H9 (cell line): ENCODE measurements around the gene C1QB. TPM values are rescaled to one million over a fixed set of nuclear protein-coding genes. Genes with fewer than 3 reads are reported as not detected.

ENCODE experiments used
- DNase-seq: peaks from one replicate; pipeline ENCODE4 v3.0.0-alpha.2; 2017
- H2AFZ ChIP-seq: one replicate; pipeline ENCODE4 v1.6.1; 2013; ENCODE audit warnings: mild to moderate bottlenecking, low read length, control low read depth, moderate library complexity
- H2AK5ac ChIP-seq: 2 replicates; pipeline ENCODE4 v1.6.1; 2013; ENCODE audit warnings: low read length, control low read depth, mixed read lengths; ENCODE audit not compliant: insufficient read length
- H2BK120ac ChIP-seq: one replicate; pipeline ENCODE4 v1.6.1; 2013; ENCODE audit warnings: low read depth, mild to moderate bottlenecking, low read length, control low read depth, inconsistent platforms; ENCODE audit not compliant: poor library complexity, severe bottlenecking
- H2BK12ac ChIP-seq: 2 replicates; pipeline ENCODE4 v1.6.1; 2013; ENCODE audit warnings: low read length, control low read depth, mixed read lengths, low read depth; ENCODE audit not compliant: insufficient read length
- H2BK15ac ChIP-seq: 2 replicates; pipeline ENCODE4 v1.6.1; 2013; ENCODE audit warnings: low read depth, low read length, control low read depth
- H2BK20ac ChIP-seq: one replicate; pipeline ENCODE4 v1.6.1; 2013; ENCODE audit warnings: low read depth, mild to moderate bottlenecking, low read length, control low read depth, inconsistent platforms; ENCODE audit not compliant: poor library complexity, severe bottlenecking
- H2BK5ac ChIP-seq: 2 replicates; pipeline ENCODE4 v1.6.1; 2013; ENCODE audit warnings: low read length, control low read depth, mixed read lengths; ENCODE audit not compliant: insufficient read length
- H3K14ac ChIP-seq: 2 replicates; pipeline ENCODE4 v1.6.1; 2013; ENCODE audit warnings: low read length, control low read depth; ENCODE audit not compliant: insufficient read depth
- H3K18ac ChIP-seq: 2 replicates; pipeline ENCODE4 v1.6.1; 2013; ENCODE audit warnings: low read depth, mild to moderate bottlenecking, mixed read lengths, low read length, control low read depth; ENCODE audit not compliant: insufficient read length
- H3K23ac ChIP-seq: 2 replicates; pipeline ENCODE4 v1.6.1; 2013; ENCODE audit warnings: low read length, control low read depth, mixed read lengths, low read depth; ENCODE audit not compliant: insufficient read length
- H3K23me2 ChIP-seq: 2 replicates; pipeline ENCODE4 v1.6.1; 2013; ENCODE audit warnings: low read depth, mild to moderate bottlenecking, mixed read lengths, low read length, control low read depth; ENCODE audit not compliant: insufficient read length, poor library complexity, severe bottlenecking
- H3K27ac ChIP-seq: 2 replicates; pipeline ENCODE4 v1.5.1; 2013; ENCODE audit warnings: low read length, control low read depth, mixed read lengths, low read depth; ENCODE audit not compliant: insufficient read length
- H3K27me3 ChIP-seq: 2 replicates; pipeline ENCODE4 v1.6.1; 2013; ENCODE audit warnings: low read length, control low read depth, inconsistent platforms; ENCODE audit not compliant: insufficient read depth
- H3K4ac ChIP-seq: 2 replicates; pipeline ENCODE4 v1.6.1; 2013; ENCODE audit warnings: low read depth, mild to moderate bottlenecking, control low read depth, inconsistent platforms, low read length, moderate library complexity
- H3K4me1 ChIP-seq: 2 replicates; pipeline ENCODE4 v1.6.1; 2013; ENCODE audit warnings: low read length, control low read depth, inconsistent platforms; ENCODE audit not compliant: insufficient read depth
- H3K4me2 ChIP-seq: 2 replicates; pipeline ENCODE4 v1.6.1; 2013; ENCODE audit warnings: low read length, control low read depth, mixed read lengths; ENCODE audit not compliant: insufficient read length, insufficient read depth
- H3K56ac ChIP-seq: 2 replicates; pipeline ENCODE4 v1.6.1; 2013; ENCODE audit warnings: low read depth, mild to moderate bottlenecking, mixed read lengths, low read length, control low read depth; ENCODE audit not compliant: insufficient read length
- H3K79me1 ChIP-seq: 2 replicates; pipeline ENCODE4 v1.6.1; 2013; ENCODE audit warnings: low read depth, mild to moderate bottlenecking, moderate library complexity, low read length, control low read depth, inconsistent platforms; ENCODE audit not compliant: insufficient read depth, poor library complexity, severe bottlenecking
- H3K79me2 ChIP-seq: 2 replicates; pipeline ENCODE4 v1.6.1; 2013; ENCODE audit warnings: low read length, control low read depth, inconsistent platforms; ENCODE audit not compliant: insufficient read depth
- H3K9ac ChIP-seq: 2 replicates; pipeline ENCODE4 v1.6.1; 2013; ENCODE audit warnings: low read length, control low read depth, mixed read lengths; ENCODE audit not compliant: insufficient read length; ENCODE audit errors: extremely low read depth
- H3K9me3 ChIP-seq: one replicate; pipeline ENCODE4 v1.6.1; 2013; ENCODE audit warnings: low read depth, low read length, inconsistent platforms; ENCODE audit not compliant: control insufficient read depth
- H3T11ph ChIP-seq: one replicate; pipeline ENCODE4 v1.6.1; 2013; ENCODE audit warnings: mild to moderate bottlenecking, low read length, control low read depth, inconsistent platforms
- H4K20me1 ChIP-seq: one replicate; pipeline ENCODE4 v1.6.1; 2013; ENCODE audit not compliant: control insufficient read depth, insufficient read length, insufficient read depth
- H4K5ac ChIP-seq: 2 replicates; pipeline ENCODE4 v1.6.1; 2013; ENCODE audit warnings: low read depth, mild to moderate bottlenecking, mixed read lengths, low read length, control low read depth; ENCODE audit not compliant: insufficient read length
- H4K8ac ChIP-seq: replicated peaks from 2 replicates; pipeline ENCODE4 v1.6.1; 2013; ENCODE audit warnings: low read length, control low read depth, mixed read lengths, low read depth; ENCODE audit not compliant: insufficient read length
- H4K91ac ChIP-seq: 2 replicates; pipeline ENCODE4 v1.6.1; 2013; ENCODE audit warnings: low read depth, mild to moderate bottlenecking, moderate library complexity, mixed read lengths, low read length, control low read depth; ENCODE audit not compliant: insufficient read length
- H3K27ac Mint-ChIP-seq, 3 experiments: 2 replicates in 2 of 3; 3 replicates in 1 of 3; pipeline ENCODE4 v1.8.0; 2020 to 2021; ENCODE audit warnings: mixed read lengths in 3 of 3, mild to moderate bottlenecking in 1 of 3, moderate library complexity in 1 of 3
- H3K27me3 Mint-ChIP-seq: 2 replicates; pipeline ENCODE4 v1.8.0; 2021; ENCODE audit warnings: low read depth, mild to moderate bottlenecking, moderate library complexity, mixed read lengths
- H3K36me3 Mint-ChIP-seq, 3 experiments: 2 replicates in 2 of 3; 3 replicates in 1 of 3; pipeline ENCODE4 v1.8.0; 2020 to 2021; ENCODE audit warnings: low read depth in 3 of 3, mixed read lengths in 3 of 3; ENCODE audit not compliant: insufficient read depth in 1 of 3
- H3K4me1 Mint-ChIP-seq, 2 experiments: 2 replicates each; pipeline ENCODE4 v1.8.0; 2020; ENCODE audit warnings: mixed read lengths in 2 of 2
- H3K4me3 Mint-ChIP-seq, 2 experiments: 2 replicates in 1 of 2; 3 replicates in 1 of 2; pipeline ENCODE4 v1.8.0; 2020 to 2021; ENCODE audit warnings: mild to moderate bottlenecking in 2 of 2, mixed read lengths in 2 of 2, moderate library complexity in 1 of 2
- H3K9me3 Mint-ChIP-seq, 2 experiments: 2 replicates in 1 of 2; 3 replicates in 1 of 2; pipeline ENCODE4 v1.8.0; 2020; ENCODE audit warnings: mild to moderate bottlenecking in 2 of 2, mixed read lengths in 2 of 2, moderate library complexity in 1 of 2
- CTCF ChIP-seq: fragments of 200-600 bp; sonication (generic); conservative IDR thresholded peaks from 3 replicates; pipeline ENCODE4 v1.8.0; 2021; ENCODE audit warnings: antibody characterized with exemption, mild to moderate bottlenecking
- WGBS: extraction: QIAGEN DNeasy Blood & Tissue Kit; methylation state at CpG from one replicate; pipeline ENCODE4 v1.1.7; 2013; ENCODE audit warnings: missing lambda C conversion rate, low lambda C conversion rate, mixed read lengths; ENCODE audit not compliant: insufficient read length; ENCODE audit errors: extremely low coverage; 5-methylcytosine and 5-hydroxymethylcytosine counted together
- total RNA-seq: library from RNA; stranded (reverse); gene quantifications from 2 replicates; pipeline ENCODE4 v1.2.1, GENCODE V29; 2021

C1QB gene
- total RNA-seq, 1 experiment from 2014 or later = not detected

- Mint-ChIP-seq H3K27ac (no peak overlapping the region), H3K27me3 (peaks cover 75% of the 10 kb centered on the region), H3K4me1 (peaks cover 36 to 74% of the 10 kb centered on the region in 2 experiments), H3K4me3 (peak overlapping the region in 1 of 2 experiments; percentile 20; a peak in 1 of 5 replicates), H3K9me3 (peaks cover 0 to 3% of the 10 kb centered on the region in 2 experiments; a peak in 2 of 5 replicates), H3K36me3 (no peaks in the 10 kb centered on the region)
- H3K14ac ChIP-seq = no peak overlapping the region
- no peaks in the 10 kb centered on the region for H3K79me2 ChIP-seq
- H3K23ac ChIP-seq = no peak overlapping the region
- no peak overlapping the region for H3K4me2 ChIP-seq
- H4K8ac ChIP-seq = no peak overlapping the region
- H2AK5ac ChIP-seq = no peak overlapping the region
- WGBS = no CpG with 5 or more reads among the region's 10 CpGs
- no peak overlapping the region for H2AFZ ChIP-seq
- H2BK120ac ChIP-seq = no peak overlapping the region
- no peak overlapping the region for H2BK20ac ChIP-seq
- H3K56ac ChIP-seq = no peak overlapping the region
- no peak overlapping the region for H3K9ac ChIP-seq
- no peak overlapping the region for H4K91ac ChIP-seq
- H3K9me3 ChIP-seq = no peaks in the 10 kb centered on the region
- H2BK15ac ChIP-seq = no peak overlapping the region
- H3T11ph ChIP-seq = no peak overlapping the region
- no peaks in the 10 kb centered on the region for H3K27me3 ChIP-seq
- no peak for DNase-seq
- H2BK12ac ChIP-seq = no peak overlapping the region
- H3K23me2 ChIP-seq = no peaks in the 10 kb centered on the region
- no peak overlapping the region for H2BK5ac ChIP-seq
- no peak overlapping the region for H3K4ac ChIP-seq
- H4K5ac ChIP-seq = no peak overlapping the region
- no peaks in the 10 kb centered on the region for H4K20me1 ChIP-seq
- no peaks in the 10 kb centered on the region for H3K4me1 ChIP-seq
- H3K79me1 ChIP-seq = no peaks in the 10 kb centered on the region
- no peak overlapping the region for H3K27ac ChIP-seq
- TF ChIP-seq CTCF = no peak
- H3K18ac ChIP-seq = no peak overlapping the region
Observed at GRCh38 chr1:22607154-22607553, 45.9 kb upstream of the C1QB start.
